ENCODE measurements around the gene TMEM270.

DNA sequence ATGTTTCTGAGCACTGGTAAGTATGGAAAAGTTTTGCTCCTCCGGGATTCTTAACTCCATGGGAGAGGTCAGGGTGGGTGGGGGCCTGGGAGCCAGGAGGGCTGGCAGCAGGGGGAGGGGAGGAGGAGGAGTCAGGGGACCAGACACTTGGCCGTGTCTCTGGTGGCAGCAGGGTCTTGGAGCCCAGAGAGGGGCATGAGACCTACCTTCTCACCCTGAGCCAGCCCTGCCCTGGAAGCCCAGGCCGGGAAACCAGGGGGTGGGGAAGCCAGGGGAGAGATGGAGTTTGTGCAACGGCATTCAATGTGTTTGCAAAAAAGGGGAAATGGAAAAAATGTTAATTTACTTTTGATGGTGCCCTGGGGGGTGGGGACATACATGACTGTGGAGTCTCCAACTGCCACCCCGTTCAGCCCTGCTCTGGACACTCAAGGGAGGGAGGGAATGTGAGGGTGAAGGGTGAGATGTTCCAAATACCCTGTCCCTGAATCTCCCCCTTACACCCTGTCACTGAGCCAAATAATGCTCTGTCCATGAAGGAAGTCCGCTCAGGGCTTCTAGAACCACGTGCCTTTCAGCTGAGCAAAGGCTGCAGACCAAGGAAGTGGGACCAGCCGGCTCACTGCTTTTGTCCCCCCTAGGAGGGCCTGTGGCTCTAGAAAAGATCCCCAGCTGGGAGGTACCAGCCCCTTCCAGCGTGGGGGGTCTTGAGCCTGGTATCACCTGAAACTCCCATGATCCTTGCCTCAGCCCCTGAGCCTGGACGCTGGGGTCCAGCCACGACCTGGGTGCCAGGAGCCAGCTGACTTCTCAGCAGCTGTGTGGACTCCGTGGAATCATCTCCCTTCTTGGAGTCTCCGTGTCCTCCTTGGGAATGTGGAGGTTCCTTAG, 48.3 kb downstream of the TMEM270 start:
- TF ChIP-seq JUND (IDR thresholded peaks at IDR 0.05) (no peak), EZH2 (IDR thresholded peaks at IDR 0.05) (no peak), POLR2AphosphoS5 (IDR thresholded peaks at IDR 0.05; ENCODE audit: low read depth, low read length) (no peak), CEBPB (IDR thresholded peaks at IDR 0.05; ENCODE audit: low read depth) (no peak)
- TF ChIP-seq, protein P1, sequence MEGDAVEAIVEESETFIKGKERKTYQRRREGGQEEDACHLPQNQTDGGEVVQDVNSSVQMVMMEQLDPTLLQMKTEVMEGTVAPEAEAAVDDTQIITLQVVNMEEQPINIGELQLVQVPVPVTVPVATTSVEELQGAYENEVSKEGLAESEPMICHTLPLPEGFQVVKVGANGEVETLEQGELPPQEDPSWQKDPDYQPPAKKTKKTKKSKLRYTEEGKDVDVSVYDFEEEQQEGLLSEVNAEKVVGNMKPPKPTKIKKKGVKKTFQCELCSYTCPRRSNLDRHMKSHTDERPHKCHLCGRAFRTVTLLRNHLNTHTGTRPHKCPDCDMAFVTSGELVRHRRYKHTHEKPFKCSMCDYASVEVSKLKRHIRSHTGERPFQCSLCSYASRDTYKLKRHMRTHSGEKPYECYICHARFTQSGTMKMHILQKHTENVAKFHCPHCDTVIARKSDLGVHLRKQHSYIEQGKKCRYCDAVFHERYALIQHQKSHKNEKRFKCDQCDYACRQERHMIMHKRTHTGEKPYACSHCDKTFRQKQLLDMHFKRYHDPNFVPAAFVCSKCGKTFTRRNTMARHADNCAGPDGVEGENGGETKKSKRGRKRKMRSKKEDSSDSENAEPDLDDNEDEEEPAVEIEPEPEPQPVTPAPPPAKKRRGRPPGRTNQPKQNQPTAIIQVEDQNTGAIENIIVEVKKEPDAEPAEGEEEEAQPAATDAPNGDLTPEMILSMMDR (IDR thresholded peaks at IDR 0.05 in 2 of 3, conservative IDR thresholded peaks at IDR 0.05 in 1 of 3; ENCODE audit: borderline replicate concordance in 1 of 3, insufficient read depth in 1 of 3, low read depth in 2 of 3, low read length in 2 of 3): no peak
- TF ChIP-seq, protein P2, sequence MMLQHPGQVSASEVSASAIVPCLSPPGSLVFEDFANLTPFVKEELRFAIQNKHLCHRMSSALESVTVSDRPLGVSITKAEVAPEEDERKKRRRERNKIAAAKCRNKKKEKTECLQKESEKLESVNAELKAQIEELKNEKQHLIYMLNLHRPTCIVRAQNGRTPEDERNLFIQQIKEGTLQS (IDR thresholded peaks at IDR 0.05): no peak

Measured in HCT116 (cell line).